ENCODE data around the gene RAD51D. TPM values are rescaled to one million over a fixed set of nuclear protein-coding genes. Genes with fewer than 3 reads are reported as not detected.

RAD51D gene
- total and polyA plus RNA-seq, 10 of the 15 experiments (the other 5 are each of a cell fraction or from before 2014, with no cell fraction given) = 2.6 to 29.3 (median 13.5) TPM

- TF ChIP-seq IKZF1 (conservative IDR thresholded peaks at IDR 0.05) = peak; percentile 77
- peak; percentile 56 for TF ChIP-seq NFIC (IDR thresholded peaks at IDR 0.05; ENCODE audit: low read depth, low read length)
- peak; percentile 86 for TF ChIP-seq JUNB (IDR thresholded peaks at IDR 0.05)
- no peak; the same call in 1 of the 2 replicates for TF ChIP-seq TCF7 (IDR thresholded peaks at IDR 0.05; ENCODE audit: borderline replicate concordance)
- no peak for TF ChIP-seq ZSCAN29 (IDR thresholded peaks at IDR 0.05)
- peak; percentile 73; the same call in 1 of the 2 replicates for TF ChIP-seq JUND (IDR thresholded peaks at IDR 0.05; ENCODE audit: low read depth, low read length)
- TF ChIP-seq SMARCA5 (IDR thresholded peaks at IDR 0.05) = no peak
- peak; percentile 42; the same call in 1 of the 3 replicates for TF ChIP-seq POU2F2 (IDR thresholded peaks at IDR 0.05; ENCODE audit: borderline replicate concordance, low read depth, low read length)
- peak; percentile 54; the same call in 1 of the 2 replicates for TF ChIP-seq ATF7 (IDR thresholded peaks at IDR 0.05; ENCODE audit: low read depth)
- TF ChIP-seq IRF4 (IDR thresholded peaks at IDR 0.05; ENCODE audit: low read depth, low read length) = peak; percentile 83
- 0 out of 2 replicates have a peak, but pooled peaks have one; percentile 38 for TF ChIP-seq E2F4 (IDR thresholded peaks at IDR 0.05; ENCODE audit: low read depth, low read length)
- TF ChIP-seq STAT3 (IDR thresholded peaks at IDR 0.05; ENCODE audit: low read depth, low read length) = peak; percentile 91; the same call in 1 of the 2 replicates
- TF ChIP-seq SMC3 (IDR thresholded peaks at IDR 0.05; ENCODE audit: borderline replicate concordance, low read length) = no peak
- TF ChIP-seq USF2 (IDR thresholded peaks at IDR 0.05; ENCODE audit: borderline replicate concordance, low read depth, low read length) = no peak
- TF ChIP-seq EED (IDR thresholded peaks at IDR 0.05; ENCODE audit: low read depth) = peak; percentile 35; the same call in 1 of the 2 replicates
- TF ChIP-seq FOXM1 (IDR thresholded peaks at IDR 0.05; ENCODE audit: low read depth, low read length) = peak; percentile 65; the same call in 1 of the 2 replicates
- TF ChIP-seq NFYB (IDR thresholded peaks at IDR 0.05; ENCODE audit: insufficient read depth, low read depth, low read length) = 0 out of 2 replicates have a peak, but pooled peaks have one; percentile 23
- TF ChIP-seq IKZF2 (IDR thresholded peaks at IDR 0.05) = peak; percentile 73; a peak in 3 of 4 replicates
- TF ChIP-seq NBN (IDR thresholded peaks at IDR 0.05) = 0 out of 2 replicates have a peak, but pooled peaks have one; percentile 30
- no peak for TF ChIP-seq LARP7 (IDR thresholded peaks at IDR 0.05)
- peak; percentile 61 for TF ChIP-seq MTA2 (IDR thresholded peaks at IDR 0.05; ENCODE audit: low read depth)
- TF ChIP-seq ETV6 (conservative IDR thresholded peaks at IDR 0.05 in 1 of 2, IDR thresholded peaks at IDR 0.05 in 1 of 2; ENCODE audit: borderline replicate concordance in 1 of 2, low read depth in 1 of 2) = peak in 1 of 2 experiments; percentile 53; a peak in 1 of 4 replicates
- peak in 1 of 2 experiments; percentile 7; a peak in 1 of 4 replicates for TF ChIP-seq BHLHE40 (IDR thresholded peaks at IDR 0.05; ENCODE audit: borderline replicate concordance in 1 of 2, low read depth in 2 of 2, low read length in 1 of 2)
- peak; percentile 72 for TF ChIP-seq ZNF687 (IDR thresholded peaks at IDR 0.05)
- peak in 1 of 2 experiments; percentile 57; a peak in 1 of 4 replicates for TF ChIP-seq EP300 (IDR thresholded peaks at IDR 0.05; ENCODE audit: borderline replicate concordance in 1 of 2, control insufficient read depth in 1 of 2, low read depth in 2 of 2, low read length in 2 of 2)
These were observed 39.1 kb downstream of the RAD51D start (continued) for GRCh38 chr17:35080536-35080935.
